ENCODE results near the gene MOV10L1. TPM values are rescaled to one million over a fixed set of nuclear protein-coding genes. Genes with fewer than 3 reads are reported as not detected.

MOV10L1 gene
- total RNA-seq, 1 experiment from 2014 or later, result not detected

- intact Hi-C loops (cut with micrococcal nuclease; ENCODE audit: unreplicated experiment), result no loop called here
- H3K4me1 ChIP-seq (ENCODE audit: insufficient read depth, low read length, poor library complexity, severe bottlenecking), result no peaks in the 10 kb centered on the region
- no peaks in the 10 kb centered on the region for H3K9me3 ChIP-seq (ENCODE audit: low read depth, low read length, poor library complexity, severe bottlenecking)
- ChIA-PET CTCF (no interaction called here), POLR2A (ENCODE audit: low non-redundant PET) (no interaction called here)
- H3K36me3 ChIP-seq (ENCODE audit: insufficient read depth, low read length, poor library complexity, severe bottlenecking), result peaks cover 45% of the 10 kb centered on the region
- H3K4me3 ChIP-seq (ENCODE audit: low read depth, low read length, poor library complexity, severe bottlenecking), result no peak overlapping the region
- no TSS peak for BruUV-seq (replicated peaks)
- H3K27ac ChIP-seq (ENCODE audit: low read depth, low read length, poor library complexity, severe bottlenecking), result no peak overlapping the region
- H3K27me3 ChIP-seq (replicated peaks; ENCODE audit: insufficient read depth, low read depth, low read length, poor library complexity), result no peaks in the 10 kb centered on the region
- no peak for DNase-seq (ENCODE audit: low spot score)
- no peak for TF ChIP-seq EZH2 (IDR thresholded peaks at IDR 0.05; ENCODE audit: borderline replicate concordance, low read depth, low read length, poor library complexity, severe bottlenecking)
Observed at GRCh38 chr22:50211147-50211546, 121.3 kb downstream of the MOV10L1 start.

Other genes with a start within 250 kb of the MOV10L1 start
- 31.5 and 33.1 TPM in 2 replicates for gene ZBED4, start 236.2 kb upstream of the MOV10L1 start, total RNA-seq (2021)
- 18.6 and 19.8 TPM in 2 replicates for gene ALG12, start 171.6 kb upstream of the MOV10L1 start, total RNA-seq (2021)
- 54.1 and 54.7 TPM in 2 replicates for gene CRELD2, start 171.4 kb upstream of the MOV10L1 start, total RNA-seq (2021)
- gene PIM3, start 129.2 kb upstream of the MOV10L1 start, total RNA-seq (2021), result 70.9 and 71.3 TPM in 2 replicates
- not detected in 2 replicates for gene IL17REL, start 77.2 kb upstream of the MOV10L1 start, total RNA-seq (2021)
- gene TTLL8, start 31.7 kb upstream of the MOV10L1 start, total RNA-seq (2021), result not detected in 2 replicates
- gene MLC1, start 4.6 kb upstream of the MOV10L1 start, total RNA-seq (2021), result 0.37 and 0.75 TPM in 2 replicates
- gene PANX2, start 80.7 kb downstream of the MOV10L1 start, total RNA-seq (2021), result 7.6 and 9.1 TPM in 2 replicates
- gene TRABD, start 95.9 kb downstream of the MOV10L1 start, total RNA-seq (2021), result 63.9 and 68.2 TPM in 2 replicates
- 39.2 and 41.3 TPM in 2 replicates for gene SELENOO, start 111.0 kb downstream of the MOV10L1 start, total RNA-seq (2021)
- gene TUBGCP6, start 155.0 kb downstream of the MOV10L1 start, total RNA-seq (2021), result 31.0 and 33.1 TPM in 2 replicates
- gene HDAC10, start 161.3 kb downstream of the MOV10L1 start, total RNA-seq (2021), result 38.6 and 42.8 TPM in 2 replicates
- 20.8 and 27.5 TPM in 2 replicates for gene MAPK12, start 171.7 kb downstream of the MOV10L1 start, total RNA-seq (2021)
- gene MAPK11, start 180.4 kb downstream of the MOV10L1 start, total RNA-seq (2021), result 5.4 and 10.4 TPM in 2 replicates
- 155 and 173 TPM in 2 replicates for gene PLXNB2, start 217.6 kb downstream of the MOV10L1 start, total RNA-seq (2021)
- gene DENND6B, start 237.0 kb downstream of the MOV10L1 start, total RNA-seq (2021), result 5.3 and 10.8 TPM in 2 replicates